ENCODE measurements around the gene NCL. TPM values are rescaled to one million over a fixed set of nuclear protein-coding genes. Genes with fewer than 3 reads are reported as not detected.

NCL gene
- total and polyA plus RNA-seq, 2 of the 4 experiments (the other 2 are of a cell fraction): 267 to 289 TPM

DNA sequence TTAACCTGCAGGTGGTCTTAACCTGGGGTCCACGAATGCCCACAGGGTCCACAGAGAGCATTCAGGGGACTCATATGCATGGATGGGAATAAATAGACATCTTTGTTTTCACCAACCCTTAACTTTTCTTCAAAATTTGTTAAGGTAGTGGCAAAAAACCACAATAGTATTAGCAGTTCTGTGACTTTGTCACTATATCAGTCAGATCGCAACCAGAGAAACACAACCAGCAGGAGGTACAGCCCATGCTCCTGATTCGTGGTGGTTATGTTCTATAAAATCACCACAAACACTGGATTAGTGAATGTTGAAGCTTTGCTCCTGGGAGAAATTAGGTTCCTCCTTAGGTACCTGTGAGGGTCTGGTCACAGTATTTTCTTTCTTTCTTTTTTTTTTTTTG is 37.2 kb downstream of the NCL start:
- Histone ChIP-seq H3K4me3 (ENCODE audit: insufficient read depth, low read depth, low read length) (no peak overlapping the region), H3K9me1 (ENCODE audit: insufficient read depth, low read length) (no peaks in the 10 kb centered on the region; the same call in 1 of the 2 replicates), H3K36me3 (ENCODE audit: control insufficient read depth, insufficient read depth, low read length) (no peaks in the 10 kb centered on the region), H4K8ac (ENCODE audit: low read depth in 2 of 2, low read length in 2 of 2) (no peak overlapping the region), H3K79me1 (ENCODE audit: low read depth in 1 of 2, low read length in 2 of 2) (no peaks in the 10 kb centered on the region), H2BK5ac (ENCODE audit: low read depth, low read length, poor library complexity, severe bottlenecking) (no peak overlapping the region), H2AFZ (replicated peaks; ENCODE audit: low read length, poor library complexity) (no peak overlapping the region), H3K4ac (ENCODE audit: low read depth, low read length) (no peak overlapping the region), H2BK20ac (ENCODE audit: low read depth, low read length) (no peak overlapping the region), H3K14ac (replicated peaks; ENCODE audit: low read depth, low read length) (no peak overlapping the region), H2AK9ac (replicated peaks; ENCODE audit: low read depth, low read length, poor library complexity) (no peak overlapping the region), H3K18ac (ENCODE audit: low read depth, low read length) (no peak overlapping the region), H2BK120ac (ENCODE audit: low read depth, low read length) (no peak overlapping the region), H3K4me2 (ENCODE audit: low read depth, low read length) (no peak overlapping the region), H3K27me3 (ENCODE audit: control insufficient read depth, insufficient read depth, low read length) (peaks cover 5% of the 10 kb centered on the region), H3K4me1 (ENCODE audit: control insufficient read depth, insufficient read depth, low read length) (no peaks in the 10 kb centered on the region), H2BK15ac (ENCODE audit: low read depth, low read length) (no peak overlapping the region), H4K91ac (ENCODE audit: insufficient read depth, low read depth, low read length) (no peak overlapping the region), H4K20me1 (ENCODE audit: insufficient read depth, low read length) (no peaks in the 10 kb centered on the region), H4K5ac (ENCODE audit: low read depth, low read length) (no peak overlapping the region), H3K9ac (ENCODE audit: low read depth, low read length) (no peak overlapping the region), H3K56ac (ENCODE audit: extremely low read depth, insufficient read depth, low read length) (no peak overlapping the region), H2AK5ac (ENCODE audit: low read depth, low read length) (no peak overlapping the region), H3K23ac (ENCODE audit: low read depth, low read length) (no peak overlapping the region), H3K27ac (ENCODE audit: insufficient read depth, low read length) (no peak overlapping the region), H3K9me3 (ENCODE audit: control insufficient read depth, insufficient read depth, low read length) (peaks cover 8% of the 10 kb centered on the region)
- no peak for DNase-seq
- intact Hi-C loops (cut with micrococcal nuclease): no loop called here
- no peak for ATAC-seq (ENCODE audit: low read depth)
- TF ChIP-seq, protein P1, sequence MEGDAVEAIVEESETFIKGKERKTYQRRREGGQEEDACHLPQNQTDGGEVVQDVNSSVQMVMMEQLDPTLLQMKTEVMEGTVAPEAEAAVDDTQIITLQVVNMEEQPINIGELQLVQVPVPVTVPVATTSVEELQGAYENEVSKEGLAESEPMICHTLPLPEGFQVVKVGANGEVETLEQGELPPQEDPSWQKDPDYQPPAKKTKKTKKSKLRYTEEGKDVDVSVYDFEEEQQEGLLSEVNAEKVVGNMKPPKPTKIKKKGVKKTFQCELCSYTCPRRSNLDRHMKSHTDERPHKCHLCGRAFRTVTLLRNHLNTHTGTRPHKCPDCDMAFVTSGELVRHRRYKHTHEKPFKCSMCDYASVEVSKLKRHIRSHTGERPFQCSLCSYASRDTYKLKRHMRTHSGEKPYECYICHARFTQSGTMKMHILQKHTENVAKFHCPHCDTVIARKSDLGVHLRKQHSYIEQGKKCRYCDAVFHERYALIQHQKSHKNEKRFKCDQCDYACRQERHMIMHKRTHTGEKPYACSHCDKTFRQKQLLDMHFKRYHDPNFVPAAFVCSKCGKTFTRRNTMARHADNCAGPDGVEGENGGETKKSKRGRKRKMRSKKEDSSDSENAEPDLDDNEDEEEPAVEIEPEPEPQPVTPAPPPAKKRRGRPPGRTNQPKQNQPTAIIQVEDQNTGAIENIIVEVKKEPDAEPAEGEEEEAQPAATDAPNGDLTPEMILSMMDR (conservative IDR thresholded peaks at IDR 0.05; ENCODE audit: low read depth, low read length): no peak
- no peak for TF ChIP-seq MXI1 (IDR thresholded peaks at IDR 0.05; ENCODE audit: borderline replicate concordance, low read depth, low read length)
- TF ChIP-seq NFE2L2 (IDR thresholded peaks at IDR 0.05; ENCODE audit: low read depth, low read length): no peak
- TF ChIP-seq SMC3 (IDR thresholded peaks at IDR 0.05; ENCODE audit: low read depth, low read length): no peak
- TF ChIP-seq RFX5 (IDR thresholded peaks at IDR 0.05; ENCODE audit: low read depth, low read length): no peak
- no peak for TF ChIP-seq BHLHE40 (IDR thresholded peaks at IDR 0.05; ENCODE audit: low read depth, low read length)
- dilution Hi-C loops (cut with HindIII; ENCODE audit: low sequenced_read_pairs, unreplicated experiment): no loop called here
- BruUV-seq (replicated peaks): no TSS peak
- ChIA-PET POLR2A (ENCODE audit: unreplicated experiment) (no interaction called here), CTCF (no interaction called here)
- no CpG with 5 or more reads among the region's 3 CpGs for WGBS, 2 experiments (ENCODE audit: extremely low coverage in 2 of 2, insufficient read length in 1 of 2)
- in situ Hi-C loops (cut with MboI; ENCODE audit: low sequenced_read_pairs): no loop called here
